ENCODE data around the gene EMP3. TPM values are rescaled to one million over a fixed set of nuclear protein-coding genes. Genes with fewer than 3 reads are reported as not detected.

The EMP3 gene
- polyA plus RNA-seq, 1 donor, result 43.6 TPM

DNA sequence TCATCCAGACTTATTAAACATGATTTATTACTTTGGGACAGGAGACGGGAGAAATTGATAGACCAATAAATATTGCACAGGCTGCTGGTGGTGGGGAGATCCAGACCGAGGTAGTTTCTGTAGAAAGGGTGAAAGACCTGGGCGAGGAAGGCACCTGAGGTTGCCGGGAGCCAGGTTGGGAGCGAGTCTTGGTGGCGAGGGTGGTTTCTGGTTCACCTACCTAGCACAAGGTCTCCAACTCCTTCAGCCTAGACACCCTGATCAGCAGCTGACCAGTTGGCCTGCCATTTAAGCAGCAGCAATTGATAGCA is 7.0 kb downstream of the EMP3 start:
- Histone ChIP-seq H3K4me3 (ENCODE audit: low read length) (peak overlapping the region; percentile 58), H3K27me3 (ENCODE audit: control insufficient read depth, insufficient read depth, low read length) (no peaks in the 10 kb centered on the region), H3K27ac (ENCODE audit: low read length) (peak overlapping the region; percentile 98), H3K9me3 (ENCODE audit: control insufficient read depth, low read depth, low read length) (no peaks in the 10 kb centered on the region), H3K36me3 (ENCODE audit: control insufficient read depth, insufficient read depth, low read length) (no peaks in the 10 kb centered on the region), H3K4me1 (ENCODE audit: control insufficient read depth, insufficient read depth, low read length) (peaks cover 24% of the 10 kb centered on the region)
- WGBS (ENCODE audit: insufficient coverage, low lambda C conversion rate), result no CpG with 5 or more reads among the region's 6 CpGs
- no peak for DNase-seq

DNA sequence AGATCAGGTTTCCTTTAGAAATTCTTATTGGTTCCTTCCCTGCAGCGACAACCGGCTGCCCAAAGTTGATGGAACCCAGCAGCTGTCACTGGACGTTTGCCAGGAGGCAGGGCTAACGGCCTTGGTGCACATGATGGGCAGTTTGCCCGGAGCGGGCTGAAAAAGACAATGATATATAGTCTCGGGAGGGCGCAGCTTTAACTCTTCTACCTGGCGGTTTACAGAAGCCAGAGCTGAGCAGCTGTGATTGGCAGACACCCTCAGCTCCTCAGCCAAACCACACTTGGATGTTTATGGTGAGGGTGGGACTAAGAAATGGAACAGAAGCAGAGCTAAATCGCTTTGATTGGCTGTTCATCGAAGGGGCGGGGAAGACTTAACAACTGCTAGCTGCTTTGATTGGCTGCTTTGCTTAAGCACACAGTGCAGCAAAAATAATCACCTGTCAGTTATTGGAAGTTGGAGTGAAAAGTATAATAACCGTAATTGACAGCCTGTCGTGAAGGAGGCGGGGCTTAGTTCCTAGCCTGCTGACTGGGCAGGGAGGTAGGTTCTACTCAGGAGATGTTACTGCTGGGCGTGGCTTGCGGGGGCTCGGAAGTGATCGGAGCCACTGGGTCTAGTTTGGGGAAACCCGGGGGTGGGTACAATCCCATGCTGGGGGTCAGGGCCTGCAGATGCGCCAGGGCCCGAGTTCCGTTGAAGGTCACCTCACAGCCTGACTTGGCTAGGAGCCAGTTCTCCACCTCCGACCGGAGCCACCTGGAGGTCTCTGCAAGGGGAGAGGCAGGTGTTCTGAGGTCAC is 7.5 kb downstream of the EMP3 start:
- H3K4me1 ChIP-seq (ENCODE audit: control insufficient read depth, insufficient read depth, low read length), result peaks cover 24% of the 10 kb centered on the region
- peak; percentile 98 to 99 for DNase-seq

DNA sequence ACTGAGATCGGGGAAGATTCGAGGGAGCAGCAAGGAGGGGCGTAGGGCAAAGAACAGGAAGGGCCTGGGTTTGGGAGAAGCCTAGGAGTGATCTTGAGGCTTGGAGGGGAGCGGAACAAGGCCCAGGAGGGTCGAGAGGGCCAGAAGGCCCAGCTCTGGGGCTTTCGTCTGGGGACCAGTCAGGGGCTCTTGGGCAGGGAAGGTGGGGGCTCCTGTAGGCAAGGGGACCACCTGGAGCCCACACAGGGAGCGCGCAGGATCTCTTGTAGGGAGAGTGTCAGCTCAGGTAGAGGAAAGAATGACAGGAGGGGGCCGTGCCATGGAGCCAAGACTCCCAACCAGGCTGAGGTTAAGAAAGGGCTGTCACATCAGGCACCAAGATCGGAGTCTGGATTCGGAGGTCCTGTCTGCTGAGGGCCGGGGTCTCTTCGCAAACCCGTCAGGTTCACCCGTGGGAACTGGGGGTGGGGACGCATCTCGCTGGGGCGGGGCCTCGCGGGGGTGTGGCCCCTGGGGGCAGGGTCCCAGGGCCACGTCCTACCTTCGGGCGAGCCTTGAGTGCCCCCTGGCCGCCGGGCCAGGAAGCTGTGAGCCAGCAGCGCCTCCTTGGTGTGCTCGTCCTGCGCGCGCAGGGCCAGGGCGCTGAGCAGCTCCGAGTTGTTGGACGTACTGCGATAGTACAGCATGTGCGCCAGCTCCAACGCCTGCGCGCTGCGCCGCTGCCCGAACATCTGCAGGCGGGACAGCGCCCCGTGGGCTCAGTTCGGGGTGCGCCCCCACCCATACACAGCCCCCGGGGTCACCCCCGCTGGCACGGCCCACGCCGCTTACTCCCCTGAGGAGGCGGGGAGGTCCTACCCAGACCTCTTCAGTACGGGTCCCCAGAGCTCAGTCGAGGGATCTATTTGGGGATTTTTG is 8.4 kb downstream of the EMP3 start:
- Histone ChIP-seq H3K9me3 (ENCODE audit: control insufficient read depth, low read depth, low read length) (no peaks in the 10 kb centered on the region), H3K27ac (ENCODE audit: low read length) (peak overlapping the region; percentile 98), H3K4me1 (ENCODE audit: control insufficient read depth, insufficient read depth, low read length) (peaks cover 24% of the 10 kb centered on the region), H3K27me3 (ENCODE audit: control insufficient read depth, insufficient read depth, low read length) (no peaks in the 10 kb centered on the region), H3K4me3 (ENCODE audit: low read length) (peak overlapping the region; percentile 58), H3K36me3 (ENCODE audit: control insufficient read depth, insufficient read depth, low read length) (no peaks in the 10 kb centered on the region)
- DNase-seq, result peak; percentile 94 to 96
- WGBS (ENCODE audit: insufficient coverage, low lambda C conversion rate), result 7% methylated on average over 3 of the region's 54 CpGs

More for the DNA sequence above, 7.5 kb downstream of the EMP3 start:
- 0% methylated on average over 1 of the region's 25 CpGs for WGBS (ENCODE audit: insufficient coverage, low lambda C conversion rate)
- H3K9me3 ChIP-seq (ENCODE audit: control insufficient read depth, low read depth, low read length), result no peaks in the 10 kb centered on the region
- H3K27ac ChIP-seq (ENCODE audit: low read length), result peak overlapping the region; percentile 98
- no peaks in the 10 kb centered on the region for H3K27me3 ChIP-seq (ENCODE audit: control insufficient read depth, insufficient read depth, low read length)
- H3K36me3 ChIP-seq (ENCODE audit: control insufficient read depth, insufficient read depth, low read length), result no peaks in the 10 kb centered on the region
- peak overlapping the region; percentile 58 for H3K4me3 ChIP-seq (ENCODE audit: low read length)

DNA sequence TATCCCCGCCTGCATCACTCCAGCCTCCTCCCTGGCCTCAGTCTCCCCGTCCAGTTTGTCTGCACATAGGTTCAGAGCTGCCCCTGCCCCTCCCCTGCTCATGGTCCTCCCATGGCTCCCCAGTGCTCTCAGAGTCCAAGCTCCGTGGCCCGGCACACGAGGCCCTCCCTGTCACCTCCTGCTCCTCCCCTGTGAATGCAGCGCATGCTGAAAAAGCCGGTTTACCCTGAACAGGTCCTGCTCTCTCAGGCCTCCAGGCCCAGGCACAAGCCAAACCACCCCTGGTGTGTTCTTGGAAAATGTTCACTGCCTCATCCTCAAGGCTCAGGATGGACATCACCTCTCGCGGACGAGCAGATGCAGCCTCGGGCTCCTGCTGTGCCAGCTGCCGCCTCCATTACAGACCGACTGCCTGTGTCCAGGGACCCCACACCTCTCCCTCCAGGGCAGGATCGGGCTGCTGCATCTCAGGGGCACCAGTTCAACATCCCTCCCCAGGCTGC is 13.0 kb downstream of the EMP3 start:
- Histone ChIP-seq H3K36me3 (ENCODE audit: control insufficient read depth, insufficient read depth, low read length) (no peaks in the 10 kb centered on the region), H3K9me3 (ENCODE audit: control insufficient read depth, low read depth, low read length) (peaks cover 3% of the 10 kb centered on the region), H3K27ac (ENCODE audit: low read length) (no peak overlapping the region), H3K4me3 (ENCODE audit: low read length) (no peak overlapping the region), H3K4me1 (ENCODE audit: control insufficient read depth, insufficient read depth, low read length) (peaks cover 4% of the 10 kb centered on the region), H3K27me3 (ENCODE audit: control insufficient read depth, insufficient read depth, low read length) (no peaks in the 10 kb centered on the region)
- WGBS (ENCODE audit: insufficient coverage, low lambda C conversion rate), result no CpG with 5 or more reads among the region's 14 CpGs
- no peak for DNase-seq

DNA sequence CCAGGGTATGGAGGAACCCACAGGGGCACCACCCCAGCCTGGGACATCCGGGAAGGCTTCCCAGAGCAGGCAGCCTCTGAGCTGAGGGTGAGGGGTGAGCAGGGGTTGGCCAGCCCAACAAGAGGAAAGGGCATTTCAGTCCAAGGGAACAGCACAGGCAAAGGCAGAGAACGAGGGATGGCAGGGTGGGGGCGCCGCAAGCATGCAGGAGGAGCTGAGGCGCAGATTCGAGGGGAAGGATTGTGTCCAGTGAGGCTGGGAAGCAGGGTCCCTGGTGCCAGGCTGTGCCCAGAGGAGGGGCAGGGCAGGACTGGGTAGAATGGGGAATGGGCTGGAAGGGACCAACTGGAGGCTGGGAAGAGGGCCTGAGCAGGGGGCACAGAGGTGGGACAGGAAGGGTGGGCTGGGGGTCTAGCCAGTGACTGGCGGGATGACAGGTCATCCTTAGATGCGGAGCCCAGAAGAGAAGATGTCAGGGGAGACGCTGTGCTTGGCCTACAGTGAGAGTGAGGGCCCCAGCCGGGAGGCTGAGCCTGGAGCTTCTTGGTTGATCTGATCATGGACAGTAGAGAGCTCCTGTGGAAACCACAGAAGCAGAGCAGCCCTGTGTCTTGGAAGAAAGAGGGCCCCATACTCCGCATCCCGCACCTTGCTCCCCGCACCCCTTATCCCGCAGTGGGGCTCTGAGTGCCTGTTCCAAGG is 13.6 kb downstream of the EMP3 start:
- H3K36me3 ChIP-seq (ENCODE audit: control insufficient read depth, insufficient read depth, low read length), result no peaks in the 10 kb centered on the region
- WGBS (ENCODE audit: insufficient coverage, low lambda C conversion rate), result no CpG with 5 or more reads among the region's 14 CpGs
- no peaks in the 10 kb centered on the region for H3K4me1 ChIP-seq (ENCODE audit: control insufficient read depth, insufficient read depth, low read length)
- H3K4me3 ChIP-seq (ENCODE audit: low read length), result no peak overlapping the region
- no peak for DNase-seq
- H3K27me3 ChIP-seq (ENCODE audit: control insufficient read depth, insufficient read depth, low read length), result no peaks in the 10 kb centered on the region
- H3K27ac ChIP-seq (ENCODE audit: low read length), result no peak overlapping the region
- peaks cover 3% of the 10 kb centered on the region for H3K9me3 ChIP-seq (ENCODE audit: control insufficient read depth, low read depth, low read length)

DNA sequence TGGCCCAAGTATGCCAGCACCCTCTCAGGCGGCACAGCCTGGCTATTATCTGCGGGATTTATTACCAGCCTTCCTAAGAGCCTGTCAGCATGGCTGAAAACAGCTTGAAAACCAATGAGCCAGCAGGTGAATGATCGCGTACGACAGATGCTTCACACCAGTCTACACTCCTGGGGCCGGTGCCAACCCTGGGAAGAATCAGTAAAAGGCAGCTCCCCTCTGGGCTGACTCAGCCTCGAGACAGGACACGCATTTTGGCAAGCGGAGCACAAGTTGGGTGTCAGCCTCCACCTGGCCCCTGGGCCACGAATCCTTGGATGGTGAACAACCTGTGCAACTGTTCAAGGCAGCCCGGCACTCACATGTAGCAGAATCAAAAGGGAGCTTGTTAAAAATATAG is 15.6 kb downstream of the EMP3 start:
- Histone ChIP-seq H3K4me1 (ENCODE audit: control insufficient read depth, insufficient read depth, low read length) (no peaks in the 10 kb centered on the region), H3K9me3 (ENCODE audit: control insufficient read depth, low read depth, low read length) (peaks cover 3% of the 10 kb centered on the region), H3K36me3 (ENCODE audit: control insufficient read depth, insufficient read depth, low read length) (no peaks in the 10 kb centered on the region), H3K27me3 (ENCODE audit: control insufficient read depth, insufficient read depth, low read length) (no peaks in the 10 kb centered on the region), H3K27ac (ENCODE audit: low read length) (no peak overlapping the region), H3K4me3 (ENCODE audit: low read length) (no peak overlapping the region)
- WGBS (ENCODE audit: insufficient coverage, low lambda C conversion rate), result no CpG with 5 or more reads among the region's 11 CpGs
- no peak for DNase-seq

DNA sequence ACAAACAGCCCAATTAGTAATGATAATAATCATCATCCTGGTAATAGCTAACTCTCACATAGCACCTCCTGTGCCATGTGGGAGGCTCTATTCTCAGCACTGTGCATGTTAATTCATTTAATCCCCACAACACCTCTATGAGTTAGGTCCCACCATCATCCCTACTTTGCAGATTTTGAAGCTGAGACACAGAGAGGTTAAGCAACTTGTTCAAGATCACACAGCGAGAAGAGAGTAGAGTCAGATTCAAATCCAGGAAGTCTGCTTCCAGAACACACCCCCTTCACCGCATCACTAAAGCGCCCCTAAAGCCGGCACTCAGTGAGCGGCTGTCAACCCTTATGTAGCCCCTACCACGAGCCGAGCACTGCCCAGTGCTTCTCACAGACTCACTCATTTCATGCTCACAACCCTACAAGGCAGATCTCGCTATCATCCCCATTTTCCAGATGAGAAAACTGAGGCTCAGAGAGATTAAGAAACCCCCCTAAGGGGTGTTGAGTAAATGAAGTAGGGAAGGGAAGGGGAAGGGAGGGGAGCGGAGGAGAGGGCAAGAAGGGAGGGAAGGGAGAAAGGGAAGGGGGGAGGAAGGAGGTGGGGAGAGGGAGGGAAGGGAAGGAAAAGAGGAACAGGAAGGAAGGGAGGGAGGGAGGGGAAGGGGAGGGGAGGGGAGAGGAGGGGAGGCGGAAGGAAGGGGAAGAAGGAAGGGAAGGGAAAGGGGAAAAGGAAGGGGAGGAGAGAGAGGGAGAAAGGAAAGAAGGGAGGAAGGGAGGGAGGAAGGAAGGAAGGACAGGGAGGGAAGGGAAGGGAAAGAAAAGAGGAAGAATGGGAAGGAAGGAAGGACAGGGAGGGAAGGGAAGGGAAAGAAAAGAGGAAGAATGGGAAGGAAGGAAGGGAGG is 16.4 kb downstream of the EMP3 start:
- WGBS (ENCODE audit: insufficient coverage, low lambda C conversion rate), result 88% methylated on average over 1 of the region's 10 CpGs
- H3K36me3 ChIP-seq (ENCODE audit: control insufficient read depth, insufficient read depth, low read length), result no peaks in the 10 kb centered on the region
- no peaks in the 10 kb centered on the region for H3K4me1 ChIP-seq (ENCODE audit: control insufficient read depth, insufficient read depth, low read length)
- H3K9me3 ChIP-seq (ENCODE audit: control insufficient read depth, low read depth, low read length), result peaks cover 3% of the 10 kb centered on the region
- DNase-seq, result no peak
- no peaks in the 10 kb centered on the region for H3K27me3 ChIP-seq (ENCODE audit: control insufficient read depth, insufficient read depth, low read length)
- H3K27ac ChIP-seq (ENCODE audit: low read length), result no peak overlapping the region
- no peak overlapping the region for H3K4me3 ChIP-seq (ENCODE audit: low read length)

DNA sequence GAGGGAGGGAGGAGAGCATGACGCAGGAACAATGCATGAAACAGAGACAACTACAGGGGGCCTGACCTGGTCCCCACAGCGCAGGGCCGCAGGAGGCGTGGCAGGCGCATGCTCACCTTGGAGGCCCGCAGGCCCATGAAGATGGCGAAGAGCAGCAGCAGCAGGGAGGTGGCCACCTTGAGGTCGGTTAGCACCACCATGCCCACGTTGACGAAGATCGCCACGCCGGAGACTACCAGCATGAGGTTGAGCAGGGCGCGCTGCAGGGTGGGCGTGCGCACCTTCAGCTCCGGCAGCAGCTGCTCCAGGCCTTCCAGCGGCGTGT is 17.0 kb downstream of the EMP3 start:
- 40% methylated on average over 1 of the region's 20 CpGs for WGBS (ENCODE audit: insufficient coverage, low lambda C conversion rate)
- no peaks in the 10 kb centered on the region for H3K36me3 ChIP-seq (ENCODE audit: control insufficient read depth, insufficient read depth, low read length)

DNA sequence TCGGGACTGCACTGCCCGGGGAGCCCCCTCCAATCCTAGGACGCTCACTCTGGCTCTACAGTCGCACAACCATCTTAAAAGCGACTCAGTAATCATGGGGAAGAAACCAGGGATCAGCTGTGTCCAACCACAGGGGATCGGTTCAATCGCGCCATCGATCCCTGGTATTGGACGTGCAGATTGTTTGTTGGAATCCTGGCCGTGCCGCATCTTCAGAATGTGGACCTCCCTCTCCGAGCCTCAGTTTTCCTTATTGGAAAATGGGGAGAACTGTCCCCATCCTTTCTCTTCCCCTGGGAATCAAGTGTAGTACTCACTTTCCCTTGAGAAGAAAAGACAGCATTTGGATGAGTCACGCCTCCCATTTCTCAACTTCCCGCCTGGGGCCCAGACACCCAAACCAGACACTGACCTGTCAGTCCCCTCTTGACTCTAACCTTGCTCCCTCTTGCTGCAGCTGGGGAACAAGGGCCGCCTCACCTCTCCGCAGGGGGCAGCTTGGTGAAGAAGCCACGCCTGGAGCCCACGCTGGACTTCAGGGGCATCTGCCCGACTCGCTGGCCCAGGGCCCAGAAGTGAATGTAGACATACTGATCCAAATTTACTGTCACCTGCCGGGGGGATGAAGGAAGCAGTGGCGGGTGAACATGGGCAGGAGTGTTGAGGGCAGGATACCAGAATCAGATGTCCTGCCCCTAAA is 17.6 kb downstream of the EMP3 start:
- Histone ChIP-seq H3K4me1 (ENCODE audit: control insufficient read depth, insufficient read depth, low read length) (no peaks in the 10 kb centered on the region), H3K27me3 (ENCODE audit: control insufficient read depth, insufficient read depth, low read length) (no peaks in the 10 kb centered on the region), H3K9me3 (ENCODE audit: control insufficient read depth, low read depth, low read length) (peaks cover 3% of the 10 kb centered on the region), H3K4me3 (ENCODE audit: low read length) (no peak overlapping the region), H3K36me3 (ENCODE audit: control insufficient read depth, insufficient read depth, low read length) (no peaks in the 10 kb centered on the region), H3K27ac (ENCODE audit: low read length) (no peak overlapping the region)
- WGBS (ENCODE audit: insufficient coverage, low lambda C conversion rate), result no CpG with 5 or more reads among the region's 23 CpGs
- no peak for DNase-seq

More for the DNA sequence above, 17.0 kb downstream of the EMP3 start:
- no peak for DNase-seq
- Histone ChIP-seq H3K9me3 (ENCODE audit: control insufficient read depth, low read depth, low read length) (peaks cover 3% of the 10 kb centered on the region), H3K27me3 (ENCODE audit: control insufficient read depth, insufficient read depth, low read length) (no peaks in the 10 kb centered on the region), H3K4me3 (ENCODE audit: low read length) (no peak overlapping the region), H3K27ac (ENCODE audit: low read length) (no peak overlapping the region), H3K4me1 (ENCODE audit: control insufficient read depth, insufficient read depth, low read length) (no peaks in the 10 kb centered on the region)

Data from large intestine (tissue), 3 donors.